GM23338 (cell line): ENCODE results near the gene A2ML1.

Experiments used
- CREB1 ChIP-seq: fragments of 250-450 bp; sonication (Bioruptor Pico); IDR thresholded peaks from 2 replicates; pipeline ENCODE4 v1.5.0; 2020; ENCODE audit warnings: low read depth, mild to moderate bottlenecking, moderate library complexity
- EZH2 ChIP-seq: fragments of 200-600 bp; sonication (generic); IDR thresholded peaks from one replicate; pipeline ENCODE4 v1.8.0; 2017; ENCODE audit warnings: antibody characterized with exemption, mild to moderate bottlenecking, low read depth; ENCODE audit not compliant: unreplicated experiment
- EZH2phosphoT487 ChIP-seq: fragments of 200-600 bp; sonication (generic); IDR thresholded peaks from one replicate; pipeline ENCODE4 v1.8.1; 2018; ENCODE audit warnings: antibody characterized with exemption; ENCODE audit not compliant: unreplicated experiment
- JUNB ChIP-seq: IDR thresholded peaks from one replicate; pipeline ENCODE4 v1.6.1; 2016; ENCODE audit warnings: antibody characterized with exemption; ENCODE audit not compliant: unreplicated experiment
- NANOG ChIP-seq: IDR thresholded peaks from 2 replicates; pipeline ENCODE4 v1.6.1; 2016; ENCODE audit warnings: antibody characterized with exemption, borderline replicate concordance
- POLR2AphosphoS5 ChIP-seq: IDR thresholded peaks from 2 replicates; pipeline ENCODE4 v1.6.1; 2016; ENCODE audit warnings: antibody characterized with exemption, low read depth
- STAT1 ChIP-seq: IDR thresholded peaks from one replicate; pipeline ENCODE4 v1.6.1; 2016; ENCODE audit warnings: antibody characterized with exemption; ENCODE audit not compliant: unreplicated experiment
- ZNF114 ChIP-seq: fragments of 250-450 bp; sonication (Bioruptor Pico); IDR thresholded peaks from 2 replicates; pipeline ENCODE4 v1.5.0; 2020; ENCODE audit warnings: mild to moderate bottlenecking, moderate library complexity
- ZNF331 ChIP-seq: fragments of 250-450 bp; sonication (Bioruptor Pico); IDR thresholded peaks from 2 replicates; pipeline ENCODE4 v1.5.0; 2020; ENCODE audit warnings: low read depth, mild to moderate bottlenecking, moderate library complexity
- TF ChIP-seq, protein P1 (sequence below), 2 experiments: fragments of 200-600 bp in 1 of 2; sonication (generic) in 1 of 2; conservative IDR thresholded peaks; 2 replicates each; pipeline versions ENCODE4 v1.5.1 to v1.6.1; 2016 to 2017; ENCODE audit warnings: antibody characterized with exemption in 2 of 2, low read depth in 2 of 2, mild to moderate bottlenecking in 2 of 2, moderate library complexity in 1 of 2
- TF ChIP-seq, protein P2 (sequence below): IDR thresholded peaks from 2 replicates; pipeline ENCODE4 v1.6.1; 2016; ENCODE audit warnings: antibody characterized with exemption
- TF ChIP-seq, protein P3 (sequence below): IDR thresholded peaks from one replicate; pipeline ENCODE4 v1.6.1; 2018; ENCODE audit warnings: antibody characterized with exemption; ENCODE audit not compliant: unreplicated experiment
- TF ChIP-seq, protein P4 (sequence below): fragments of 250-450 bp; sonication (Bioruptor Pico); IDR thresholded peaks from 2 replicates; pipeline ENCODE4 v1.5.0; 2020; ENCODE audit warnings: mild to moderate bottlenecking, moderate library complexity

DNA sequence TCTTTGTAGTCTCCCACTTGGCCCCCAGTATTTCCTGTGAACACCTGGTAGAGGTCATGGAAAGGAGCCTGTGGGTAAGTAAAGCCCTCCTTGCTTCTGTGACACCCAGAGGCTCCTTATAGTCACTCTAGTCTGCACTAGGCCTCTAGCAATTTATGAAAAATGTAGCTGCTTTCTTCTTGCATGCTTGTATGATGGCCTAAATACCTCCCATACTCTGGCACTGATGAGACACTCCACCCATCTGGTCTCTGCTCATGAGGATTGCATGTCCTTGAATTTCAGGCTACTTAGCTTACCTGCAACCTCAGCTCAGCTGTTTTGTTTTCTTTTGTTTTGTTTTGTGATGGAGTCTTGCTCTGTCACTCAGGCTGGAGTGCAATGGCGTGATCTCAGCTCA, 4.6 kb upstream of the A2ML1 start:
- TF ChIP-seq, protein P1, sequence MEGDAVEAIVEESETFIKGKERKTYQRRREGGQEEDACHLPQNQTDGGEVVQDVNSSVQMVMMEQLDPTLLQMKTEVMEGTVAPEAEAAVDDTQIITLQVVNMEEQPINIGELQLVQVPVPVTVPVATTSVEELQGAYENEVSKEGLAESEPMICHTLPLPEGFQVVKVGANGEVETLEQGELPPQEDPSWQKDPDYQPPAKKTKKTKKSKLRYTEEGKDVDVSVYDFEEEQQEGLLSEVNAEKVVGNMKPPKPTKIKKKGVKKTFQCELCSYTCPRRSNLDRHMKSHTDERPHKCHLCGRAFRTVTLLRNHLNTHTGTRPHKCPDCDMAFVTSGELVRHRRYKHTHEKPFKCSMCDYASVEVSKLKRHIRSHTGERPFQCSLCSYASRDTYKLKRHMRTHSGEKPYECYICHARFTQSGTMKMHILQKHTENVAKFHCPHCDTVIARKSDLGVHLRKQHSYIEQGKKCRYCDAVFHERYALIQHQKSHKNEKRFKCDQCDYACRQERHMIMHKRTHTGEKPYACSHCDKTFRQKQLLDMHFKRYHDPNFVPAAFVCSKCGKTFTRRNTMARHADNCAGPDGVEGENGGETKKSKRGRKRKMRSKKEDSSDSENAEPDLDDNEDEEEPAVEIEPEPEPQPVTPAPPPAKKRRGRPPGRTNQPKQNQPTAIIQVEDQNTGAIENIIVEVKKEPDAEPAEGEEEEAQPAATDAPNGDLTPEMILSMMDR (conservative IDR thresholded peaks at IDR 0.05; ENCODE audit: low read depth in 2 of 2): no peak
- TF ChIP-seq JUNB (no peak), NANOG (no peak), POLR2AphosphoS5 (no peak), EZH2 (no peak), ZNF114 (CRISPR knock-in tag) (no peak), CREB1 (CRISPR knock-in tag) (no peak), STAT1 (no peak), EZH2phosphoT487 (no peak), ZNF331 (CRISPR knock-in tag) (no peak)
- TF ChIP-seq, protein P2, sequence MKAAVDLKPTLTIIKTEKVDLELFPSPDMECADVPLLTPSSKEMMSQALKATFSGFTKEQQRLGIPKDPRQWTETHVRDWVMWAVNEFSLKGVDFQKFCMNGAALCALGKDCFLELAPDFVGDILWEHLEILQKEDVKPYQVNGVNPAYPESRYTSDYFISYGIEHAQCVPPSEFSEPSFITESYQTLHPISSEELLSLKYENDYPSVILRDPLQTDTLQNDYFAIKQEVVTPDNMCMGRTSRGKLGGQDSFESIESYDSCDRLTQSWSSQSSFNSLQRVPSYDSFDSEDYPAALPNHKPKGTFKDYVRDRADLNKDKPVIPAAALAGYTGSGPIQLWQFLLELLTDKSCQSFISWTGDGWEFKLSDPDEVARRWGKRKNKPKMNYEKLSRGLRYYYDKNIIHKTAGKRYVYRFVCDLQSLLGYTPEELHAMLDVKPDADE: no peak
- TF ChIP-seq, protein P3, sequence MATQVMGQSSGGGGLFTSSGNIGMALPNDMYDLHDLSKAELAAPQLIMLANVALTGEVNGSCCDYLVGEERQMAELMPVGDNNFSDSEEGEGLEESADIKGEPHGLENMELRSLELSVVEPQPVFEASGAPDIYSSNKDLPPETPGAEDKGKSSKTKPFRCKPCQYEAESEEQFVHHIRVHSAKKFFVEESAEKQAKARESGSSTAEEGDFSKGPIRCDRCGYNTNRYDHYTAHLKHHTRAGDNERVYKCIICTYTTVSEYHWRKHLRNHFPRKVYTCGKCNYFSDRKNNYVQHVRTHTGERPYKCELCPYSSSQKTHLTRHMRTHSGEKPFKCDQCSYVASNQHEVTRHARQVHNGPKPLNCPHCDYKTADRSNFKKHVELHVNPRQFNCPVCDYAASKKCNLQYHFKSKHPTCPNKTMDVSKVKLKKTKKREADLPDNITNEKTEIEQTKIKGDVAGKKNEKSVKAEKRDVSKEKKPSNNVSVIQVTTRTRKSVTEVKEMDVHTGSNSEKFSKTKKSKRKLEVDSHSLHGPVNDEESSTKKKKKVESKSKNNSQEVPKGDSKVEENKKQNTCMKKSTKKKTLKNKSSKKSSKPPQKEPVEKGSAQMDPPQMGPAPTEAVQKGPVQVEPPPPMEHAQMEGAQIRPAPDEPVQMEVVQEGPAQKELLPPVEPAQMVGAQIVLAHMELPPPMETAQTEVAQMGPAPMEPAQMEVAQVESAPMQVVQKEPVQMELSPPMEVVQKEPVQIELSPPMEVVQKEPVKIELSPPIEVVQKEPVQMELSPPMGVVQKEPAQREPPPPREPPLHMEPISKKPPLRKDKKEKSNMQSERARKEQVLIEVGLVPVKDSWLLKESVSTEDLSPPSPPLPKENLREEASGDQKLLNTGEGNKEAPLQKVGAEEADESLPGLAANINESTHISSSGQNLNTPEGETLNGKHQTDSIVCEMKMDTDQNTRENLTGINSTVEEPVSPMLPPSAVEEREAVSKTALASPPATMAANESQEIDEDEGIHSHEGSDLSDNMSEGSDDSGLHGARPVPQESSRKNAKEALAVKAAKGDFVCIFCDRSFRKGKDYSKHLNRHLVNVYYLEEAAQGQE: no peak
- TF ChIP-seq, protein P4, sequence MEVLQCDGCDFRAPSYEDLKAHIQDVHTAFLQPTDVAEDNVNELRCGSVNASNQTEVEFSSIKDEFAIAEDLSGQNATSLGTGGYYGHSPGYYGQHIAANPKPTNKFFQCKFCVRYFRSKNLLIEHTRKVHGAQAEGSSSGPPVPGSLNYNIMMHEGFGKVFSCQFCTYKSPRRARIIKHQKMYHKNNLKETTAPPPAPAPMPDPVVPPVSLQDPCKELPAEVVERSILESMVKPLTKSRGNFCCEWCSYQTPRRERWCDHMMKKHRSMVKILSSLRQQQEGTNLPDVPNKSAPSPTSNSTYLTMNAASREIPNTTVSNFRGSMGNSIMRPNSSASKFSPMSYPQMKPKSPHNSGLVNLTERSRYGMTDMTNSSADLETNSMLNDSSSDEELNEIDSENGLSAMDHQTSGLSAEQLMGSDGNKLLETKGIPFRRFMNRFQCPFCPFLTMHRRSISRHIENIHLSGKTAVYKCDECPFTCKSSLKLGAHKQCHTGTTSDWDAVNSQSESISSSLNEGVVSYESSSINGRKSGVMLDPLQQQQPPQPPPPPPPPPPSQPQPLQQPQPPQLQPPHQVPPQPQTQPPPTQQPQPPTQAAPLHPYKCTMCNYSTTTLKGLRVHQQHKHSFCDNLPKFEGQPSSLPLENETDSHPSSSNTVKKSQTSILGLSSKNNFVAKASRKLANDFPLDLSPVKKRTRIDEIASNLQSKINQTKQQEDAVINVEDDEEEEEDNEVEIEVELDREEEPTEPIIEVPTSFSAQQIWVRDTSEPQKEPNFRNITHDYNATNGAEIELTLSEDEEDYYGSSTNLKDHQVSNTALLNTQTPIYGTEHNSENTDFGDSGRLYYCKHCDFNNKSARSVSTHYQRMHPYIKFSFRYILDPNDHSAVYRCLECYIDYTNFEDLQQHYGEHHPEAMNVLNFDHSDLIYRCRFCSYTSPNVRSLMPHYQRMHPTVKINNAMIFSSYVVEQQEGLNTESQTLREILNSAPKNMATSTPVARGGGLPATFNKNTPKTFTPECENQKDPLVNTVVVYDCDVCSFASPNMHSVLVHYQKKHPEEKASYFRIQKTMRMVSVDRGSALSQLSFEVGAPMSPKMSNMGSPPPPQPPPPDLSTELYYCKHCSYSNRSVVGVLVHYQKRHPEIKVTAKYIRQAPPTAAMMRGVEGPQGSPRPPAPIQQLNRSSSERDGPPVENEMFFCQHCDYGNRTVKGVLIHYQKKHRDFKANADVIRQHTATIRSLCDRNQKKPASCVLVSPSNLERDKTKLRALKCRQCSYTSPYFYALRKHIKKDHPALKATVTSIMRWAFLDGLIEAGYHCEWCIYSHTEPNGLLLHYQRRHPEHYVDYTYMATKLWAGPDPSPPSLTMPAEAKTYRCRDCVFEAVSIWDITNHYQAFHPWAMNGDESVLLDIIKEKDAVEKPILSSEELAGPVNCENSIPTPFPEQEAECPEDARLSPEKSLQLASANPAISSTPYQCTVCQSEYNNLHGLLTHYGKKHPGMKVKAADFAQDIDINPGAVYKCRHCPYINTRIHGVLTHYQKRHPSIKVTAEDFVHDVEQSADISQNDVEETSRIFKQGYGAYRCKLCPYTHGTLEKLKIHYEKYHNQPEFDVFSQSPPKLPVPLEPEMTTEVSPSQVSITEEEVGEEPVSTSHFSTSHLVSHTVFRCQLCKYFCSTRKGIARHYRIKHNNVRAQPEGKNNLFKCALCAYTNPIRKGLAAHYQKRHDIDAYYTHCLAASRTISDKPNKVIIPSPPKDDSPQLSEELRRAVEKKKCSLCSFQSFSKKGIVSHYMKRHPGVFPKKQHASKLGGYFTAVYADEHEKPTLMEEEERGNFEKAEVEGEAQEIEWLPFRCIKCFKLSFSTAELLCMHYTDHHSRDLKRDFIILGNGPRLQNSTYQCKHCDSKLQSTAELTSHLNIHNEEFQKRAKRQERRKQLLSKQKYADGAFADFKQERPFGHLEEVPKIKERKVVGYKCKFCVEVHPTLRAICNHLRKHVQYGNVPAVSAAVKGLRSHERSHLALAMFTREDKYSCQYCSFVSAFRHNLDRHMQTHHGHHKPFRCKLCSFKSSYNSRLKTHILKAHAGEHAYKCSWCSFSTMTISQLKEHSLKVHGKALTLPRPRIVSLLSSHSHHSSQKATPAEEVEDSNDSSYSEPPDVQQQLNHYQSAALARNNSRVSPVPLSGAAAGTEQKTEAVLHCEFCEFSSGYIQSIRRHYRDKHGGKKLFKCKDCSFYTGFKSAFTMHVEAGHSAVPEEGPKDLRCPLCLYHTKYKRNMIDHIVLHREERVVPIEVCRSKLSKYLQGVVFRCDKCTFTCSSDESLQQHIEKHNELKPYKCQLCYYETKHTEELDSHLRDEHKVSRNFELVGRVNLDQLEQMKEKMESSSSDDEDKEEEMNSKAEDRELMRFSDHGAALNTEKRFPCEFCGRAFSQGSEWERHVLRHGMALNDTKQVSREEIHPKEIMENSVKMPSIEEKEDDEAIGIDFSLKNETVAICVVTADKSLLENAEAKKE (CRISPR knock-in tag): no peak
